NB4 (cell line): ENCODE results near the gene SLC16A8.

Source experiments
- DNase-seq: peaks from one replicate; pipeline ENCODE4 v3.0.0; 2010; ENCODE audit warnings: low read depth
- H3K4me3 ChIP-seq: one replicate; pipeline ENCODE4 v1.5.1; 2011; ENCODE audit warnings: mild to moderate bottlenecking, low read depth, low read length, moderate library complexity
- MYC ChIP-seq: IDR thresholded peaks from 2 replicates; pipeline ENCODE4 v1.6.1; 2011; ENCODE audit warnings: low read depth, low read length
- POLR2A ChIP-seq: IDR thresholded peaks from 2 replicates; pipeline ENCODE4 v1.6.1; 2011; ENCODE audit warnings: mild to moderate bottlenecking; ENCODE audit not compliant: insufficient read length; ENCODE audit errors: extremely low read depth
- TF ChIP-seq, protein P1 (sequence below): IDR thresholded peaks from 2 replicates; pipeline ENCODE4 v1.6.1; 2011; ENCODE audit warnings: low read depth, low read length
- TF ChIP-seq, protein P2 (sequence below): IDR thresholded peaks from one replicate; pipeline ENCODE4 v1.5.1; 2012; ENCODE audit warnings: low read depth, low read length

Gene SLC16A8

DNA sequence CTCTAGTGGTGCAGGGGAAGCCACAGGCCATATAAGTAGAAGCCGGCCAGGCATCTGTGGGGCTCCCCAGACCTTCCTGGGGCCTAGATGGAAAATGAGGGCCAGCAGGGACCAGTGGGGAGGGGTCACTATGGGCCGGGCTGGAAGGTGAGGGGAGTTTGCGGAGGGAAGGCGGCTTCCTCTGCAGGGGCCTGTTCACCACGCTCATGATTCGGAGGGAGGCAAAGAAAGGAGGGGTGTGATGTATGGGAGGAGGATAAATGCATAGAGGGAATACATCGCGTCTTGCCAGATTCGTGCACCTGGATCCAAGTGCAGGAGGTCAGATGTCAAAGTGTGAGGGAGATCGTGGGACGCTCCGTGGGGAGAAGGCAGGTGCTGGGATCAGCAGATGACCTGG is 6.9 kb downstream of the SLC16A8 start:
- TF ChIP-seq POLR2A (no peak), MYC (no peak)
- TF ChIP-seq, protein P1, sequence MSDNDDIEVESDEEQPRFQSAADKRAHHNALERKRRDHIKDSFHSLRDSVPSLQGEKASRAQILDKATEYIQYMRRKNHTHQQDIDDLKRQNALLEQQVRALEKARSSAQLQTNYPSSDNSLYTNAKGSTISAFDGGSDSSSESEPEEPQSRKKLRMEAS = no peak
- TF ChIP-seq, protein P2, sequence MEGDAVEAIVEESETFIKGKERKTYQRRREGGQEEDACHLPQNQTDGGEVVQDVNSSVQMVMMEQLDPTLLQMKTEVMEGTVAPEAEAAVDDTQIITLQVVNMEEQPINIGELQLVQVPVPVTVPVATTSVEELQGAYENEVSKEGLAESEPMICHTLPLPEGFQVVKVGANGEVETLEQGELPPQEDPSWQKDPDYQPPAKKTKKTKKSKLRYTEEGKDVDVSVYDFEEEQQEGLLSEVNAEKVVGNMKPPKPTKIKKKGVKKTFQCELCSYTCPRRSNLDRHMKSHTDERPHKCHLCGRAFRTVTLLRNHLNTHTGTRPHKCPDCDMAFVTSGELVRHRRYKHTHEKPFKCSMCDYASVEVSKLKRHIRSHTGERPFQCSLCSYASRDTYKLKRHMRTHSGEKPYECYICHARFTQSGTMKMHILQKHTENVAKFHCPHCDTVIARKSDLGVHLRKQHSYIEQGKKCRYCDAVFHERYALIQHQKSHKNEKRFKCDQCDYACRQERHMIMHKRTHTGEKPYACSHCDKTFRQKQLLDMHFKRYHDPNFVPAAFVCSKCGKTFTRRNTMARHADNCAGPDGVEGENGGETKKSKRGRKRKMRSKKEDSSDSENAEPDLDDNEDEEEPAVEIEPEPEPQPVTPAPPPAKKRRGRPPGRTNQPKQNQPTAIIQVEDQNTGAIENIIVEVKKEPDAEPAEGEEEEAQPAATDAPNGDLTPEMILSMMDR = no peak
- DNase-seq = no peak
- H3K4me3 ChIP-seq = no peak overlapping the region

DNA sequence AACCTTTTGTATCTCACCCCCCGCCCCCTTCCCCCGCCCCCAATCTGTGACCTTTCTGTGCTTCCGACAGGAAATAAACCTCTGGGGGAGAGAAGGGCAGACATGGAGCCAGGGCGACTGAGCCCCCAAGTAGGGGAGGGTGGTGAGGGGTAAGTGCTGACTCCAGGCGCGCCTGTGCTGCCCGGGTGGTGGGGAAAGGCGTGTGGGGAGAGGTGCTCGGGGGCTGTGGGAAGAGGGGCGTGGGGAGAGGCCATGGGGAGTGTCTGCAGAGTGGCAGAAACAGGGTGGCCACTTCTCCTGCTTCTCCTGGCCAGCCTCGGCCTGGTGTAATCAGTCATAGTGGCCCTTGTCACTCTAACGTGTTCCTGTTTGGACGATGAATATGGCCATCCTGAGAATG is 8.0 kb downstream of the SLC16A8 start:
- no peak for DNase-seq
- H3K4me3 ChIP-seq = no peak overlapping the region
- TF ChIP-seq, protein P2 = no peak
- TF ChIP-seq POLR2A (no peak), MYC (no peak)
- TF ChIP-seq, protein P1 = no peak

DNA sequence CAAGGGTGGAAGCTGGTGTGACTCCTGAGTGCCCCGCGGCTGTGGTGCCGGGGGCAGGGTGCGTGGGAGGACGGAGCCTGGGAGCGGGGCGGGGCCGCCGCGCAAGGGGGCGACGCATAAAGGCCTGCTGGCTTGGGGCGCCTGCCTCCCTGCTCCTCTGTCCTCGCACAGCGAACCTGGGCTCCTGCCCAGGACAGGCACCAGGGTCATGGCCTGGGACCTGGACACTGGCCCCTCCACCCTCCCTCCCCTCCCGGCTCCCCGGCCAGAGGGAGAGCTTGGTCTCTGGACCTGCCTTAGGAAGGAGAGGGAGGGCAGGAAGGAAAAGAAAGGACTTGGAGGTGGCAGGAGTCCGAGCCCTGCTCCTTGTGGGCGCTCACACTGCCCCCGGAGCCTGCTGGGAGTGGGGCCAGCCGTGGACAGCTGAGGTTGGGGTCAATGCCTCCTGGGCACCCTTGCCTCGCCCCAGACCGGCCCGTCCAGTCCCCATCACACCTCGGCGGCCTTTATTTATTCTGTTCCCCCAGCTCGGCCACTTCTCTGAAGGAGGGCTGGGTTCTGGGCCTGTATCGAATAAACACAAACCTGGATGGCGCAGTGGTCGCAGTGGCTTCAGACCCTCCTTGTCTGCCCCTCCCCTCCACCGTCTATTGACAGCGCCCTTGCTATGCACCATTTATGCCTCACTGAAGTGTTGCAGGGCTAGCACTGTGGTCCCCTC is 8.7 kb downstream of the SLC16A8 start:
- no peak for DNase-seq
- H3K4me3 ChIP-seq = no peak overlapping the region
- TF ChIP-seq MYC (no peak), POLR2A (no peak)
- TF ChIP-seq, protein P2 = no peak
- TF ChIP-seq, protein P1 = no peak

DNA sequence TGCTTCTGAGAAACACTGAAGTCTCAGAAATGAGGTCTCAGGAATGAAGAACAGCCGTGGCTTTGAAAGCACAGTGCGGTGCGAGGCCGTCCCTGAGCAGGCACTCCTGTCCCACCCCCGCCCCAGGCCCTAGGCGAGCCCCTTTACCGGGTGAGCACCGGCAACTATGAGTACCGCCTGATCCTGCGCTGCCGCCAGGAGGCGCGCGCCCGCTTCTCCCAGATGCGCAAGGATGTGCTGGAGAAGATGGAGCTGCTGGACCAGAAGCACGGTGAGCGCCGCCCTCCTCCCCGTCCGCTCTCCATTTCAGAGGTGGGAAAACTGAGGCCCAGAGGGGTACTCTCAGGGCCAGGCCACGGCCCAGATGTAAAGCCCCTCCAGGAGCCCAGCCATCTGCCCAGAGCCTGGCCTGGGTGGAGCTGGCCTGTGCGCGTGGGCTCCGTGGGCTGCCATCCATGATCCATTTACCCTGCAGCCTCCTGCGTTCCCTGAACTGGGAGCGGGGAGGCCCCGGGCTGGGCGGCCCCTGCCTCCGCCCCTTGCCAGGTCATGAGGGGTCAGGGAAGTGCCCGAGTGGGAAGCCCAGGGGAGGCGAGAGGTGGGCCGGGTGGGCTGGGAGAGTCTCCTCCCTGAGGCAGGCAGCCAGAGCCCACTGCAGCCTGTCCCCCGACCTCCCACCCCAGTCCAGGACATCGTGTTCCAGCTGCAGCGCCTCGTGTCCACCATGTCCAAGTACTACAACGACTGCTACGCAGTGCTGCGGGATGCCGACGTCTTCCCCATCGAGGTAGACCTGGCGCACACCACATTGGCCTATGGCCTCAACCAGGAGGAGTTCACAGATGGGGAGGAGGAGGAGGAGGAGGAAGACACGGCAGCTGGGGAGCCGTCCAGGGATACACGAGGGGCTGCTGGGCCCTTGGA is 9.5 kb downstream of the SLC16A8 start:
- no peak for DNase-seq
- TF ChIP-seq POLR2A = no peak
- TF ChIP-seq, protein P2 = no peak
- no peak for TF ChIP-seq MYC
- TF ChIP-seq, protein P1 = no peak
- H3K4me3 ChIP-seq = no peak overlapping the region

DNA sequence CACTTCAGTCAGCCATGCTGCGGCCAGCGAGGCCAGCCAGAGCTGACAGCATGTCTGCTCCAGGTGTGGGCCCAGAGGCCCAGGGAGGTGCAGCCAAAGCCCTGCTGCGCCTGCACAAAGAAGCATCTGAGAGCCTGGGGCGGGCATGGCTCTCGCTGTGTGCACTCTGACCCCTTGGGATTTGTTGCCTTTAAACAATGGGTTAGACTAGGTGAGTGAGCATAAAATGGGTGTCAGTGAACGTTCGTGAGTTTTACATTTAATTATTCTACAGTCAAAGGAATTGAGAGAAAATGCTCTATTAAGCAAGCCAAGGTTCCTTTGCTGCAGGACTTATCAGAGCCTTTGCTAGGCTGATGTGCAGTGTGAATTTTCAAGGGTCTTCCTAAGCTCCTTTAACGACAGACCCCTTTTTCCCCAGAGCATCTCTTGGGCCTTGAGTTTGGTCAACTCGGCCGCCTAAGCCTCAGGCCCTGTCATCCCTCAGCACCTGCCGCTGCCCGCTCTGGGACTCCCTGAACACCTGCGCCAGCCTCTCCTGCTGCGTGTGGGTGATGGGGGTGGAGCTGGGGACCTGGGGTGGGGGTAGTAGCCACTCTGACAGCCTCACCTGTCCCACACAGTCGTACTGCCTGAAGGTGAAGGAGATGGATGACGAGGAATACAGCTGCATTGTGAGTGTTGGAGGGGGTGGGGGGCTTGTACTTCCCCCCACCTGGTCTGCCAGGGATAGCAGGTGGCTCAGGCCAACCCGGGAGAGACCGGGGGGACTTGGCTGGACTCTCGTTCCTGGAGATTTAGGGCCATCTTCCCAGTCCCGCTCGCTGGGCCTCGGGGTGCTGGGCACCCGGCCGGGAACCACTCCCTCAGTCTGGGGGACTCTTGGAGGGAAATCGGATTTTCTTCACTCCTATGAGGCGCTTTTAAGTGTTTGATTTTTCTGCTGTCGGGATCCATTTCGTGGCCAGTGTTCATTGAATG is 10.5 kb downstream of the SLC16A8 start:
- no peak for DNase-seq
- TF ChIP-seq MYC (no peak), POLR2A (no peak)
- TF ChIP-seq, protein P1 = no peak
- TF ChIP-seq, protein P2 = no peak
- no peak overlapping the region for H3K4me3 ChIP-seq
